ENCODE measurements around the gene VTI1B.
"Not testable (repeated sequence)": the region's sequence is repeated elsewhere in the genome, so short reads cannot be mapped to it uniquely, and the experiment has no call there.

VTI1B gene

GRCh38 chr14:67710209-67710608 lies 35.8 kb upstream of the VTI1B start:
- TF ChIP-seq CTCF (IDR thresholded peaks at IDR 0.05; ENCODE audit: extremely low read depth, insufficient read depth, missing control alignments), result no peak
- in situ Hi-C loops (cut with MboI; ENCODE audit: low pct_unique_long_range_greater_than_20kb, low sequenced_read_pairs, unreplicated experiment), result no loop called here

GRCh38 chr14:67709796-67710195 lies 35.4 kb upstream of the VTI1B start:
- in situ Hi-C loops (cut with MboI; ENCODE audit: low pct_unique_long_range_greater_than_20kb, low sequenced_read_pairs, unreplicated experiment); DNase-seq (ENCODE audit: low spot score): not testable (repeated sequence)

More at GRCh38 chr14:67710209-67710608, 35.8 kb upstream of the VTI1B start:
- DNase-seq (ENCODE audit: low spot score), result no peak

GRCh38 chr14:67709346-67709745 lies 34.9 kb upstream of the VTI1B start:
- DNase-seq (ENCODE audit: low spot score); in situ Hi-C loops (cut with MboI; ENCODE audit: low pct_unique_long_range_greater_than_20kb, low sequenced_read_pairs, unreplicated experiment): not testable (repeated sequence)

GRCh38 chr14:67705211-67705610 lies 30.8 kb upstream of the VTI1B start:
- TF ChIP-seq CTCF (IDR thresholded peaks at IDR 0.05; ENCODE audit: extremely low read depth, insufficient read depth, missing control alignments), result no peak
- DNase-seq (ENCODE audit: low spot score), result no peak
- in situ Hi-C loops (cut with MboI; ENCODE audit: low pct_unique_long_range_greater_than_20kb, low sequenced_read_pairs, unreplicated experiment), result no loop called here

- DNase-seq (ENCODE audit: low spot score), result peak; percentile 65
- peak; percentile 76 for TF ChIP-seq CTCF (IDR thresholded peaks at IDR 0.05; ENCODE audit: extremely low read depth, insufficient read depth, missing control alignments)
- in situ Hi-C loops (cut with MboI; ENCODE audit: low pct_unique_long_range_greater_than_20kb, low sequenced_read_pairs, unreplicated experiment), result no loop called here
Measured at GRCh38 chr14:67704484-67705089, 30.2 kb upstream of the VTI1B start.

- TF ChIP-seq CTCF (IDR thresholded peaks at IDR 0.05; ENCODE audit: extremely low read depth, insufficient read depth, missing control alignments), result no peak
- DNase-seq (ENCODE audit: low spot score), result no peak
- in situ Hi-C loops (cut with MboI; ENCODE audit: low pct_unique_long_range_greater_than_20kb, low sequenced_read_pairs, unreplicated experiment), result no loop called here
Measured at GRCh38 chr14:67703997-67704396, 29.6 kb upstream of the VTI1B start.

GRCh38 chr14:67701492-67701891 lies 27.1 kb upstream of the VTI1B start, which contains the start of gene RDH12:
Gene RDH12, plus strand, starts transcription at chr14:67701886. Its CDS starts 20,757 bp downstream, at chr14:67722643.
- DNase-seq (ENCODE audit: low spot score); in situ Hi-C loops (cut with MboI; ENCODE audit: low pct_unique_long_range_greater_than_20kb, low sequenced_read_pairs, unreplicated experiment): not testable (repeated sequence)

GRCh38 chr14:67698179-67698578 lies 23.7 kb upstream of the VTI1B start:
- in situ Hi-C loops (cut with MboI; ENCODE audit: low pct_unique_long_range_greater_than_20kb, low sequenced_read_pairs, unreplicated experiment), result no loop called here
- TF ChIP-seq CTCF (IDR thresholded peaks at IDR 0.05; ENCODE audit: extremely low read depth, insufficient read depth, missing control alignments), result no peak
- DNase-seq (ENCODE audit: low spot score), result no peak

Data from GM13977 (cell line).